NCI-H446 (cell line): ENCODE results near the gene ASTL.
"Not testable (repeated sequence)": the region's sequence is repeated elsewhere in the genome, so short reads cannot be mapped to it uniquely, and the experiment has no call there.

Source experiments
- DNase-seq, 2 experiments: peaks; one replicate each; lab custom pipeline; 2025; lab: John Stamatoyannopoulos, UW

ASTL gene

GRCh38 chr2:96098900-96099590, 39.3 kb downstream of the ASTL start:
- DNase-seq, result no peak

GRCh38 chr2:96097951-96098823, 40.1 kb downstream of the ASTL start:
- no peak for DNase-seq

GRCh38 chr2:96097441-96097840, 40.9 kb downstream of the ASTL start:
- no peak for DNase-seq

GRCh38 chr2:96095116-96095636, 43.1 kb downstream of the ASTL start:
- DNase-seq, result no peak

- DNase-seq, result no peak
Observed at GRCh38 chr2:96093528-96093927, 44.8 kb downstream of the ASTL start.

GRCh38 chr2:96092951-96093350, 45.4 kb downstream of the ASTL start:
- no peak for DNase-seq

GRCh38 chr2:96092573-96092877, 45.8 kb downstream of the ASTL start:
- DNase-seq, result no peak

- DNase-seq, result no peak
Observed at GRCh38 chr2:96091711-96092572, 46.4 kb downstream of the ASTL start.

- no peak for DNase-seq
Observed at GRCh38 chr2:96091141-96091710, 47.1 kb downstream of the ASTL start.

GRCh38 chr2:96090196-96090926, 47.9 kb downstream of the ASTL start:
- no peak for DNase-seq

GRCh38 chr2:96089356-96090195, 48.7 kb downstream of the ASTL start:
- no peak for DNase-seq

GRCh38 chr2:96088340-96089335, 49.7 kb downstream of the ASTL start:
- no peak for DNase-seq

GRCh38 chr2:96087130-96087529, 51.2 kb downstream of the ASTL start:
- DNase-seq, result no peak

- no peak for DNase-seq
Observed at GRCh38 chr2:96085541-96086355, 52.6 kb downstream of the ASTL start.

- DNase-seq, result not testable (repeated sequence)
Observed at GRCh38 chr2:96084858-96085518, 53.3 kb downstream of the ASTL start.

GRCh38 chr2:96083989-96084857, 54.1 kb downstream of the ASTL start:
- no peak for DNase-seq
